Stimulated activated CD4-positive, alpha-beta T cell treated with anti-CD3 and anti-CD28 coated beads, TNF-alpha, amount 100 ng/mL, for 24 hours (primary cell): ENCODE measurements around the gene BCORL1.

Source experiments
- DNase-seq, 3 experiments: peaks; one replicate each; pipeline ENCODE4 v3.0.0-alpha.2; 2020; ENCODE audit warnings: low read depth in 3 of 3

BCORL1 gene

GRCh38 chrX:130057209-130057608 lies 74.8 kb downstream of the BCORL1 start:
- no peak for DNase-seq

GRCh38 chrX:130058652-130059051 lies 76.2 kb downstream of the BCORL1 start:
- DNase-seq = no peak

- DNase-seq = peak; percentile 46 to 78 (median 69)
Observed at GRCh38 chrX:130060122-130061069, 78.0 kb downstream of the BCORL1 start.

- DNase-seq = no peak
Observed at GRCh38 chrX:130066975-130067615, 84.7 kb downstream of the BCORL1 start.

- no peak for DNase-seq
Observed at GRCh38 chrX:130071611-130072344, 89.3 kb downstream of the BCORL1 start.

- no peak for DNase-seq
Observed at GRCh38 chrX:130072345-130072740, 89.9 kb downstream of the BCORL1 start.

GRCh38 chrX:130075777-130076176 lies 93.3 kb downstream of the BCORL1 start:
- DNase-seq = no peak

- DNase-seq = peak in 1 of 3 experiments; percentile 38
Observed at GRCh38 chrX:130079824-130080406, 97.5 kb downstream of the BCORL1 start.

GRCh38 chrX:130080791-130081367 lies 98.4 kb downstream of the BCORL1 start:
- no peak for DNase-seq

GRCh38 chrX:130081421-130082045 lies 99.1 kb downstream of the BCORL1 start:
- DNase-seq = no peak

GRCh38 chrX:130082244-130083106 lies 100.0 kb downstream of the BCORL1 start:
- peak in 2 of 3 experiments; percentile 45 to 74 for DNase-seq

GRCh38 chrX:130083107-130083490 lies 100.7 kb downstream of the BCORL1 start:
- DNase-seq = no peak

GRCh38 chrX:130083656-130084382 lies 101.4 kb downstream of the BCORL1 start:
- DNase-seq = no peak

- no peak for DNase-seq
Observed at GRCh38 chrX:130084631-130085237, 102.3 kb downstream of the BCORL1 start.

GRCh38 chrX:130085551-130086446 lies 103.4 kb downstream of the BCORL1 start:
- no peak for DNase-seq

GRCh38 chrX:130086447-130087206 lies 104.2 kb downstream of the BCORL1 start:
- peak in 1 of 3 experiments; percentile 70 for DNase-seq

GRCh38 chrX:130090364-130090763 lies 107.9 kb downstream of the BCORL1 start:
- no peak for DNase-seq
